ENCODE measurements around the gene PEAK1. TPM values are rescaled to one million over a fixed set of nuclear protein-coding genes. Genes with fewer than 3 reads are reported as not detected.

PEAK1 gene
- total RNA-seq, 2 experiments from 2014 or later: 6.0 to 10.8 TPM

DNA sequence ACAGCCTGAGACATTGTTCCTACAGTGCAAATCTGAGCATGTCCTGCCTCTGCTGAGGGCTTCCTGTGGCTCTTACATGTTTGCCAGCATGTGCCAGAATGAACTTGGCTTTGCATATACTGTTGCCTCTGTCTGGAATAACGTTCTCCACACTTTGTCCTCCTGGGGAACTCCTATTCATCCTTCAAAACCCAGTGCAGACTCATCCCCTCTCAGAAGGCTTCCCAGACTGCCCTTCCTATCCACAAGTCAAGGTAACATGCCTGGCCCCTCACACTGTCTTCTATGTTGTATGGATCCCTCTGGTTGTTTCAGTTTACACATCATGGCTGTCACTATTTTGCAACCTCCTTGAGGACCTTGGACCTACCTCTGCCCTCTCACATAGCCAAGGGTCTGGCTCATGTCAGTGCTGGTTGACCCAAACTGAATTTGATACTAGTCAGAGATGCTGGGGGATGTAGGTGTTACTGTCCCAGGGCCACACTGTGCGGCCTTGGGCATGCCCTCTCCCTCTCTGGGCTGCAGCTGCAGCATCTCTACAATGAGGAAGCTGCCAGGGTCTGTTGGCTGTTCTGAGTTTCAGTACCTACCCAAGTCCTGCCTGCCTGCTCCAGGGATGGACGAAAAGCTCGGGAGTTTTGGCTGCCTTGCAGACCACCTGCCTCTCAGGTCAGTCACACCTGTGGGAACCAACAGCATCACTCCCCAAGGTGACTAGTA is 320.0 kb downstream of the PEAK1 start:
- no peak overlapping the region for H3K4me3 ChIP-seq (ENCODE audit: low read depth, low read length, poor library complexity, severe bottlenecking)
- TF ChIP-seq EZH2phosphoT487 (IDR thresholded peaks at IDR 0.05; ENCODE audit: borderline replicate concordance, low read depth, low read length) (no peak), CTCF (conservative IDR thresholded peaks at IDR 0.05; ENCODE audit: low read length) (no peak)
- no peaks in the 10 kb centered on the region for H3K4me1 ChIP-seq (ENCODE audit: insufficient read depth, low read length, poor library complexity, severe bottlenecking)
- BruUV-seq (replicated peaks): no TSS peak
- no peak overlapping the region for H2AFZ ChIP-seq (ENCODE audit: low read length)
- no peaks in the 10 kb centered on the region for H4K20me1 ChIP-seq (ENCODE audit: insufficient read depth, low read length)
- H3K27ac ChIP-seq (ENCODE audit: low read depth, low read length, poor library complexity, severe bottlenecking): no peak overlapping the region
- no peaks in the 10 kb centered on the region for H3K79me2 ChIP-seq (ENCODE audit: insufficient read depth, low read depth, low read length)
- no peak for DNase-seq (ENCODE audit: low spot score)
- intact Hi-C loops (cut with micrococcal nuclease; ENCODE audit: unreplicated experiment): no loop called here
- H3K9me2 ChIP-seq (ENCODE audit: insufficient read depth, low read length): no peaks in the 10 kb centered on the region
- no peaks in the 10 kb centered on the region for H3K36me3 ChIP-seq (ENCODE audit: insufficient read depth, low read length)
- H3K4me2 ChIP-seq (ENCODE audit: low read length): no peak overlapping the region
- H3K9me3 ChIP-seq (ENCODE audit: low read length): no peaks in the 10 kb centered on the region
- ChIA-PET POLR2A (no interaction called here), CTCF (ENCODE audit: unreplicated experiment) (no interaction called here)

DNA sequence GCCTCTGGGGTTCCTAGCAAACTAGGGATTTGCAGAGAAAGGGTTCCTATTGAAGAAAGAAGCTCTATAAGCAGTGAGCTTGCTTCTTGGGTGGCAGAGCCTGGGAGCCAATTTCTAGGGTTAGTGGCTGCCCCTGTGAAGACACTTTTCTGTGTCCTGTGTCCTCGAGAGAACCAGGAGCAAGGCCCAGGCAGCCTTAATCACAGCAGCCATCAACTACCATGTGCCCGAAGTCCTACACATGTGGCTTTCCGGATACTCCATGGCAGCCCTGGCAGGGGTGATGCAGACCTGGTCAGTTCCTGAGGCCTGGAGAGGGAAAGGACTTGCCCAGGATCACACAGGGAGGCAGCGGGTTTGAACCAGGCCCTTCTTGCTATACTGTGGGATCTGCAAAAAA is 321.3 kb downstream of the PEAK1 start:
- Histone ChIP-seq H3K27ac (ENCODE audit: low read depth, low read length, poor library complexity, severe bottlenecking) (no peak overlapping the region), H4K20me1 (ENCODE audit: insufficient read depth, low read length) (no peaks in the 10 kb centered on the region), H3K4me3 (ENCODE audit: low read depth, low read length, poor library complexity, severe bottlenecking) (no peak overlapping the region), H2AFZ (ENCODE audit: low read length) (no peak overlapping the region), H3K9me3 (ENCODE audit: low read length) (no peaks in the 10 kb centered on the region), H3K9me2 (ENCODE audit: insufficient read depth, low read length) (no peaks in the 10 kb centered on the region), H3K36me3 (ENCODE audit: insufficient read depth, low read length) (no peaks in the 10 kb centered on the region), H3K4me1 (ENCODE audit: insufficient read depth, low read length, poor library complexity, severe bottlenecking) (no peaks in the 10 kb centered on the region), H3K4me2 (ENCODE audit: low read length) (no peak overlapping the region), H3K79me2 (ENCODE audit: insufficient read depth, low read depth, low read length) (no peaks in the 10 kb centered on the region)
- BruUV-seq (replicated peaks): no TSS peak
- intact Hi-C loops (cut with micrococcal nuclease; ENCODE audit: unreplicated experiment): no loop called here
- ChIA-PET POLR2A (no interaction called here), CTCF (ENCODE audit: unreplicated experiment) (no interaction called here)
- TF ChIP-seq EZH2phosphoT487 (IDR thresholded peaks at IDR 0.05; ENCODE audit: borderline replicate concordance, low read depth, low read length) (no peak), CTCF (conservative IDR thresholded peaks at IDR 0.05; ENCODE audit: low read length) (no peak)
- no peak for DNase-seq (ENCODE audit: low spot score)

DNA sequence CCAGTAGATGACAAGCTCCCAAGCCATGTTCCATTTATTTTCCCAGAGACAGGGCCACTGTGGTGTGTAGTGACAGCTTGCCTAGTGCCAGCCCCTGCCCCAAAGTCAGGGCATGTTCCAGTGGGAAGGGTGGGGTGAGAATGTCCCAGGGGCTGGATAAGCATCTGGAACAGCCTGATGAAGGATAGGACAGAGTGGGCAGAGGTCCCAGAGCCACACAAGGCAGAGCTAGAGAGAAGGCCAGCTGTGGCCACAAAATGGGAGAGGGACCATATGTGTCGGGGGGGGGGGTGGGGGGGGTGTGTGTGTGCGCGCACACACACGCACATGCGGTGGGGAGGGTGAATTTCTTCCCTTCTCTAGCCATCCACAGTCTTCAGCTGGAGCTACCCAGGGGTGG is 322.0 kb downstream of the PEAK1 start:
- no peaks in the 10 kb centered on the region for H3K4me1 ChIP-seq (ENCODE audit: insufficient read depth, low read length, poor library complexity, severe bottlenecking)
- intact Hi-C loops (cut with micrococcal nuclease; ENCODE audit: unreplicated experiment): no loop called here
- no peak overlapping the region for H3K4me3 ChIP-seq (ENCODE audit: low read depth, low read length, poor library complexity, severe bottlenecking)
- no peak for TF ChIP-seq EZH2phosphoT487 (IDR thresholded peaks at IDR 0.05; ENCODE audit: borderline replicate concordance, low read depth, low read length)
- no peak for TF ChIP-seq CTCF (conservative IDR thresholded peaks at IDR 0.05; ENCODE audit: low read length)
- H3K4me2 ChIP-seq (ENCODE audit: low read length): no peak overlapping the region
- H3K9me2 ChIP-seq (ENCODE audit: insufficient read depth, low read length): no peaks in the 10 kb centered on the region
- DNase-seq (ENCODE audit: low spot score): no peak
- H3K27ac ChIP-seq (ENCODE audit: low read depth, low read length, poor library complexity, severe bottlenecking): no peak overlapping the region
- H3K36me3 ChIP-seq (ENCODE audit: insufficient read depth, low read length): no peaks in the 10 kb centered on the region
- no peak overlapping the region for H2AFZ ChIP-seq (ENCODE audit: low read length)
- CTCF ChIA-PET (ENCODE audit: unreplicated experiment): interaction anchor here (0.7 kb wide), 1 partner anchor 14 kb away, joined by 3 read pairs; no protein-coding TSS in a partner anchor
- H3K79me2 ChIP-seq (ENCODE audit: insufficient read depth, low read depth, low read length): no peaks in the 10 kb centered on the region
- H4K20me1 ChIP-seq (ENCODE audit: insufficient read depth, low read length): no peaks in the 10 kb centered on the region
- POLR2A ChIA-PET: no interaction called here
- H3K9me3 ChIP-seq (ENCODE audit: low read length): no peaks in the 10 kb centered on the region
- BruUV-seq (replicated peaks): no TSS peak

Measured in OCI-LY7 (cell line).